Measurements from ENCODE around the gene ZMIZ1.

Gene ZMIZ1

GRCh38 chr10:79073784-79074432, 5.1 kb downstream of the ZMIZ1 start:
- Histone ChIP-seq H4K20me1 (ENCODE audit: insufficient read depth) (no peaks in the 10 kb centered on the region), H3K79me2 (ENCODE audit: insufficient read depth, low read depth) (no peaks in the 10 kb centered on the region), H3K4me1 (ENCODE audit: low read depth, poor library complexity, severe bottlenecking) (no peaks in the 10 kb centered on the region), H3K27me3 (ENCODE audit: insufficient read depth, low read depth) (peaks cover 9% of the 10 kb centered on the region; the same call in 1 of the 2 replicates), H2AFZ (ENCODE audit: low read depth) (no peak overlapping the region), H3K4me2 (no peak overlapping the region), H3K36me3 (ENCODE audit: insufficient read depth) (no peaks in the 10 kb centered on the region), H3K9ac (no peak overlapping the region), H3K27ac (no peak overlapping the region), H3K4me3 (IDR thresholded peaks at IDR 0.05; ENCODE audit: insufficient read depth, low read depth, low read length) (no peak overlapping the region)
- TF ChIP-seq CTCF (conservative IDR thresholded peaks at IDR 0.05; ENCODE audit: low read depth, low read length): no peak

DNA sequence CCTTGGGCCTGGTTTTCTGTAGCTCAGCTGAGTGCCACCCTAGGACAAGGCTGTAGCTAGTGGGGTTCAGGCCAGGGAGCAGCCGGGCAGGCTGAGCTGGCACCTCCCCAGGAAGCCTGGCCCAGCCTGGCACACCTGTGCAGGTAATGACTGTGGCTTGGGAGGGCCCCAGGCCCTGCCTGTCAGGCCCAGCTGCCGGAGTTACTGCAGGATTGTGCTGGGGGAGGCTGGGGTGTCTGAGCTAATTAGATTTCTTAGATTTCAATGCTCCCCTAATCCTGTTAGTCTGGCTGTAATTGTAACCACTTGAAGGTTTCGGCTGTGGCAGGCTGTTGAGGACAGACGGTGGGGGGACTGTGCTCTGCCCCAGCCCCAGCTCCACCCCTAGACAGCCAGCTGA, 6.0 kb downstream of the ZMIZ1 start:
- Histone ChIP-seq H2AFZ (ENCODE audit: low read depth) (no peak overlapping the region), H4K20me1 (ENCODE audit: insufficient read depth) (no peaks in the 10 kb centered on the region), H3K4me1 (ENCODE audit: low read depth, poor library complexity, severe bottlenecking) (no peaks in the 10 kb centered on the region), H3K27ac (no peak overlapping the region), H3K9ac (no peak overlapping the region), H3K36me3 (ENCODE audit: insufficient read depth) (no peaks in the 10 kb centered on the region), H3K27me3 (ENCODE audit: insufficient read depth, low read depth) (peaks cover 9% of the 10 kb centered on the region; the same call in 1 of the 2 replicates), H3K4me2 (no peak overlapping the region), H3K79me2 (ENCODE audit: insufficient read depth, low read depth) (no peaks in the 10 kb centered on the region), H3K4me3 (IDR thresholded peaks at IDR 0.05; ENCODE audit: insufficient read depth, low read depth, low read length) (no peak overlapping the region)
- TF ChIP-seq CTCF (conservative IDR thresholded peaks at IDR 0.05; ENCODE audit: low read depth, low read length): no peak

- Histone ChIP-seq H3K36me3 (ENCODE audit: insufficient read depth) (no peaks in the 10 kb centered on the region), H2AFZ (ENCODE audit: low read depth) (no peak overlapping the region), H3K27me3 (ENCODE audit: insufficient read depth, low read depth) (peaks cover 9% of the 10 kb centered on the region; the same call in 1 of the 2 replicates), H3K79me2 (ENCODE audit: insufficient read depth, low read depth) (no peaks in the 10 kb centered on the region), H3K27ac (no peak overlapping the region), H3K4me2 (no peak overlapping the region), H4K20me1 (ENCODE audit: insufficient read depth) (no peaks in the 10 kb centered on the region), H3K4me3 (IDR thresholded peaks at IDR 0.05; ENCODE audit: insufficient read depth, low read depth, low read length) (no peak overlapping the region), H3K9ac (no peak overlapping the region), H3K4me1 (ENCODE audit: low read depth, poor library complexity, severe bottlenecking) (no peaks in the 10 kb centered on the region)
- no peak for TF ChIP-seq CTCF (conservative IDR thresholded peaks at IDR 0.05; ENCODE audit: low read depth, low read length)
These were observed 6.7 kb downstream of the ZMIZ1 start for GRCh38 chr10:79075418-79075817.

GRCh38 chr10:79077488-79078173, 8.9 kb downstream of the ZMIZ1 start:
- H3K4me3 ChIP-seq (IDR thresholded peaks at IDR 0.05; ENCODE audit: insufficient read depth, low read depth, low read length): no peak overlapping the region
- H3K27me3 ChIP-seq (ENCODE audit: insufficient read depth, low read depth): no peaks in the 10 kb centered on the region
- no peaks in the 10 kb centered on the region for H3K4me1 ChIP-seq (ENCODE audit: low read depth, poor library complexity, severe bottlenecking)
- H3K9ac ChIP-seq: no peak overlapping the region
- H3K27ac ChIP-seq: no peak overlapping the region
- H3K4me2 ChIP-seq: no peak overlapping the region
- H3K79me2 ChIP-seq (ENCODE audit: insufficient read depth, low read depth): no peaks in the 10 kb centered on the region
- no peak overlapping the region for H2AFZ ChIP-seq (ENCODE audit: low read depth)
- no peaks in the 10 kb centered on the region for H4K20me1 ChIP-seq (ENCODE audit: insufficient read depth)
- no peak for TF ChIP-seq CTCF (conservative IDR thresholded peaks at IDR 0.05; ENCODE audit: low read depth, low read length)
- no peaks in the 10 kb centered on the region for H3K36me3 ChIP-seq (ENCODE audit: insufficient read depth)

Data from KMS-11 (cell line).